ENCODE results near the gene TMC6. TPM values are rescaled to one million over a fixed set of nuclear protein-coding genes. Genes with fewer than 3 reads are reported as not detected.
A peak's percentile ranks its signal among the peaks of the same experiment; 100 is the strongest.

The TMC6 gene
- total and polyA plus RNA-seq, 2 of the 13 experiments (the other 11 are each of a cell fraction or from before 2014, with no cell fraction given): 48.4 to 99.1 TPM

DNA sequence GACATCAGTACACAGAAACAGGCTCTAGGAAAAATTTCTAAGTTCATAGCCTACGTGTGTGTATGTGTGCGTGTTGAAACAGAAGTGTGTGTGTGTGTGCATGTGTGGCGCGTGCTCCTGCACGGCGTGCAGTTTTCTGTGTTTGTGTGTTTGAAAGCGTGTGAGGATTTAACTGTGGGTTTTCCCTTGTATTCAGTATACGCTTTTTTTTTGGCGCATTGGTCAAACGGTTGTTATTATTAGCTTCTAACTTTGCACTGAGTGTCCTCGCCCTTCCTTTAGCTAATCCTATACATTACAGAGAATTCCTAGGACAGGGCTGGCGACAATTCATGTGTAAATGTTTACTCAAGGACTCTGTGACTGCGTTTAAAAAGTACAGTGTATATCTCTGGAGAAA lies 23.0 kb downstream of the TMC6 start (continued):
- TF ChIP-seq, protein P1, sequence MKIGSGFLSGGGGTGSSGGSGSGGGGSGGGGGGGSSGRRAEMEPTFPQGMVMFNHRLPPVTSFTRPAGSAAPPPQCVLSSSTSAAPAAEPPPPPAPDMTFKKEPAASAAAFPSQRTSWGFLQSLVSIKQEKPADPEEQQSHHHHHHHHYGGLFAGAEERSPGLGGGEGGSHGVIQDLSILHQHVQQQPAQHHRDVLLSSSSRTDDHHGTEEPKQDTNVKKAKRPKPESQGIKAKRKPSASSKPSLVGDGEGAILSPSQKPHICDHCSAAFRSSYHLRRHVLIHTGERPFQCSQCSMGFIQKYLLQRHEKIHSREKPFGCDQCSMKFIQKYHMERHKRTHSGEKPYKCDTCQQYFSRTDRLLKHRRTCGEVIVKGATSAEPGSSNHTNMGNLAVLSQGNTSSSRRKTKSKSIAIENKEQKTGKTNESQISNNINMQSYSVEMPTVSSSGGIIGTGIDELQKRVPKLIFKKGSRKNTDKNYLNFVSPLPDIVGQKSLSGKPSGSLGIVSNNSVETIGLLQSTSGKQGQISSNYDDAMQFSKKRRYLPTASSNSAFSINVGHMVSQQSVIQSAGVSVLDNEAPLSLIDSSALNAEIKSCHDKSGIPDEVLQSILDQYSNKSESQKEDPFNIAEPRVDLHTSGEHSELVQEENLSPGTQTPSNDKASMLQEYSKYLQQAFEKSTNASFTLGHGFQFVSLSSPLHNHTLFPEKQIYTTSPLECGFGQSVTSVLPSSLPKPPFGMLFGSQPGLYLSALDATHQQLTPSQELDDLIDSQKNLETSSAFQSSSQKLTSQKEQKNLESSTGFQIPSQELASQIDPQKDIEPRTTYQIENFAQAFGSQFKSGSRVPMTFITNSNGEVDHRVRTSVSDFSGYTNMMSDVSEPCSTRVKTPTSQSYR (CRISPR knock-in tag; IDR thresholded peaks at IDR 0.05; ENCODE audit: borderline replicate concordance): no peak
- TF ChIP-seq, protein P2, sequence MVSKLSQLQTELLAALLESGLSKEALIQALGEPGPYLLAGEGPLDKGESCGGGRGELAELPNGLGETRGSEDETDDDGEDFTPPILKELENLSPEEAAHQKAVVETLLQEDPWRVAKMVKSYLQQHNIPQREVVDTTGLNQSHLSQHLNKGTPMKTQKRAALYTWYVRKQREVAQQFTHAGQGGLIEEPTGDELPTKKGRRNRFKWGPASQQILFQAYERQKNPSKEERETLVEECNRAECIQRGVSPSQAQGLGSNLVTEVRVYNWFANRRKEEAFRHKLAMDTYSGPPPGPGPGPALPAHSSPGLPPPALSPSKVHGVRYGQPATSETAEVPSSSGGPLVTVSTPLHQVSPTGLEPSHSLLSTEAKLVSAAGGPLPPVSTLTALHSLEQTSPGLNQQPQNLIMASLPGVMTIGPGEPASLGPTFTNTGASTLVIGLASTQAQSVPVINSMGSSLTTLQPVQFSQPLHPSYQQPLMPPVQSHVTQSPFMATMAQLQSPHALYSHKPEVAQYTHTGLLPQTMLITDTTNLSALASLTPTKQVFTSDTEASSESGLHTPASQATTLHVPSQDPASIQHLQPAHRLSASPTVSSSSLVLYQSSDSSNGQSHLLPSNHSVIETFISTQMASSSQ (IDR thresholded peaks at IDR 0.05; ENCODE audit: low read depth): no peak
- TF ChIP-seq, protein P2 (CRISPR knock-in tag; IDR thresholded peaks at IDR 0.05; ENCODE audit: borderline replicate concordance): no peak; the same call in 1 of the 2 replicates
- TF ChIP-seq, protein P3, sequence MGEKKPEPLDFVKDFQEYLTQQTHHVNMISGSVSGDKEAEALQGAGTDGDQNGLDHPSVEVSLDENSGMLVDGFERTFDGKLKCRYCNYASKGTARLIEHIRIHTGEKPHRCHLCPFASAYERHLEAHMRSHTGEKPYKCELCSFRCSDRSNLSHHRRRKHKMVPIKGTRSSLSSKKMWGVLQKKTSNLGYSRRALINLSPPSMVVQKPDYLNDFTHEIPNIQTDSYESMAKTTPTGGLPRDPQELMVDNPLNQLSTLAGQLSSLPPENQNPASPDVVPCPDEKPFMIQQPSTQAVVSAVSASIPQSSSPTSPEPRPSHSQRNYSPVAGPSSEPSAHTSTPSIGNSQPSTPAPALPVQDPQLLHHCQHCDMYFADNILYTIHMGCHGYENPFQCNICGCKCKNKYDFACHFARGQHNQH (CRISPR knock-in tag; IDR thresholded peaks at IDR 0.05): no peak
- TF ChIP-seq ZNF782 (CRISPR knock-in tag; IDR thresholded peaks at IDR 0.05; ENCODE audit: borderline replicate concordance) (no peak), ZFYVE20 (CRISPR knock-in tag; IDR thresholded peaks at IDR 0.05; ENCODE audit: borderline replicate concordance, low read depth) (no peak), NBN (conservative IDR thresholded peaks at IDR 0.05) (no peak), ZNF296 (CRISPR knock-in tag; conservative IDR thresholded peaks at IDR 0.05) (no peak), ZNF749 (CRISPR knock-in tag; IDR thresholded peaks at IDR 0.05; ENCODE audit: borderline replicate concordance) (no peak), ZNF232 (CRISPR knock-in tag; IDR thresholded peaks at IDR 0.05; ENCODE audit: borderline replicate concordance) (no peak), POLR2A (IDR thresholded peaks at IDR 0.05; ENCODE audit: insufficient read depth in 1 of 2, low read depth in 2 of 2, low read length in 2 of 2) (no peak), ZC3H13 (CRISPR knock-in tag; IDR thresholded peaks at IDR 0.05) (no peak), ZNF160 (CRISPR knock-in tag; IDR thresholded peaks at IDR 0.05) (no peak), HNF4A (CRISPR knock-in tag; IDR thresholded peaks at IDR 0.05) (peak; percentile 50; the same call in 1 of the 2 replicates)
- TF ChIP-seq, protein P4, sequence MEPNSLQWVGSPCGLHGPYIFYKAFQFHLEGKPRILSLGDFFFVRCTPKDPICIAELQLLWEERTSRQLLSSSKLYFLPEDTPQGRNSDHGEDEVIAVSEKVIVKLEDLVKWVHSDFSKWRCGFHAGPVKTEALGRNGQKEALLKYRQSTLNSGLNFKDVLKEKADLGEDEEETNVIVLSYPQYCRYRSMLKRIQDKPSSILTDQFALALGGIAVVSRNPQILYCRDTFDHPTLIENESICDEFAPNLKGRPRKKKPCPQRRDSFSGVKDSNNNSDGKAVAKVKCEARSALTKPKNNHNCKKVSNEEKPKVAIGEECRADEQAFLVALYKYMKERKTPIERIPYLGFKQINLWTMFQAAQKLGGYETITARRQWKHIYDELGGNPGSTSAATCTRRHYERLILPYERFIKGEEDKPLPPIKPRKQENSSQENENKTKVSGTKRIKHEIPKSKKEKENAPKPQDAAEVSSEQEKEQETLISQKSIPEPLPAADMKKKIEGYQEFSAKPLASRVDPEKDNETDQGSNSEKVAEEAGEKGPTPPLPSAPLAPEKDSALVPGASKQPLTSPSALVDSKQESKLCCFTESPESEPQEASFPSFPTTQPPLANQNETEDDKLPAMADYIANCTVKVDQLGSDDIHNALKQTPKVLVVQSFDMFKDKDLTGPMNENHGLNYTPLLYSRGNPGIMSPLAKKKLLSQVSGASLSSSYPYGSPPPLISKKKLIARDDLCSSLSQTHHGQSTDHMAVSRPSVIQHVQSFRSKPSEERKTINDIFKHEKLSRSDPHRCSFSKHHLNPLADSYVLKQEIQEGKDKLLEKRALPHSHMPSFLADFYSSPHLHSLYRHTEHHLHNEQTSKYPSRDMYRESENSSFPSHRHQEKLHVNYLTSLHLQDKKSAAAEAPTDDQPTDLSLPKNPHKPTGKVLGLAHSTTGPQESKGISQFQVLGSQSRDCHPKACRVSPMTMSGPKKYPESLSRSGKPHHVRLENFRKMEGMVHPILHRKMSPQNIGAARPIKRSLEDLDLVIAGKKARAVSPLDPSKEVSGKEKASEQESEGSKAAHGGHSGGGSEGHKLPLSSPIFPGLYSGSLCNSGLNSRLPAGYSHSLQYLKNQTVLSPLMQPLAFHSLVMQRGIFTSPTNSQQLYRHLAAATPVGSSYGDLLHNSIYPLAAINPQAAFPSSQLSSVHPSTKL (CRISPR knock-in tag; IDR thresholded peaks at IDR 0.05): peak; percentile 64; the same call in 1 of the 2 replicates
- TF ChIP-seq, protein P5, sequence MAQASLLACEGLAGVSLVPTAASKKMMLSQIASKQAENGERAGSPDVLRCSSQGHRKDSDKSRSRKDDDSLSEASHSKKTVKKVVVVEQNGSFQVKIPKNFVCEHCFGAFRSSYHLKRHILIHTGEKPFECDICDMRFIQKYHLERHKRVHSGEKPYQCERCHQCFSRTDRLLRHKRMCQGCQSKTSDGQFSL (CRISPR knock-in tag; IDR thresholded peaks at IDR 0.05): no peak

Data from HepG2 (cell line).